ENCODE measurements around the gene CAMSAP3. TPM values are rescaled to one million over a fixed set of nuclear protein-coding genes. Genes with fewer than 3 reads are reported as not detected.

The CAMSAP3 gene
- total and polyA plus RNA-seq, 2 donors (not counting 1 experiment from before 2014, with no cell fraction given) = 1.0 to 1.3 TPM

- no peak overlapping the region for H3K9ac ChIP-seq (ENCODE audit: low read length)
- no peaks in the 10 kb centered on the region for H3K4me1 ChIP-seq (ENCODE audit: control insufficient read depth in 2 of 2, insufficient read depth in 2 of 2, low read length in 2 of 2)
- 100% methylated on average over 5 of the region's 10 CpGs for WGBS (ENCODE audit: insufficient coverage)
- intact Hi-C loops (cut with micrococcal nuclease) = no loop called here
- Mint-ChIP-seq H3K27ac (no peak overlapping the region), H3K4me1 (no peaks in the 10 kb centered on the region), H3K4me3 (no peak overlapping the region), H3K9me3 (ENCODE audit: insufficient read depth) (no peaks in the 10 kb centered on the region), H3K27me3 (peaks cover 9% of the 10 kb centered on the region)
- ChIA-PET POLR2A (no interaction called here), CTCF (no interaction called here)
- no peaks in the 10 kb centered on the region for H4K20me1 ChIP-seq (ENCODE audit: control insufficient read depth, insufficient read depth, low read length, poor library complexity, severe bottlenecking)
- no peak overlapping the region for H3K27ac ChIP-seq (ENCODE audit: low read length in 2 of 2)
- no peak overlapping the region for H3K4me2 ChIP-seq (replicated peaks; ENCODE audit: low read depth, low read length, poor library complexity, severe bottlenecking)
- H3K4me3 ChIP-seq (ENCODE audit: control extremely low read depth in 1 of 5, extremely low read depth in 1 of 5, insufficient read depth in 1 of 5, low read depth in 2 of 5, low read length in 4 of 5) = no peak overlapping the region
- no peak overlapping the region for H2AFZ ChIP-seq (ENCODE audit: insufficient read depth, low read depth, low read length, poor library complexity, severe bottlenecking)
- no peaks in the 10 kb centered on the region for H3K79me2 ChIP-seq (ENCODE audit: control insufficient read depth, insufficient read depth, low read length)
- DNase-seq = no peak
- peaks cover 0 to 12% (median 0%) of the 10 kb centered on the region in 3 donors for H3K9me3 ChIP-seq (ENCODE audit: control extremely low read depth in 1 of 3, control insufficient read depth in 2 of 3, insufficient read depth in 1 of 3, low read length in 2 of 3)
- no peak for ATAC-seq (ENCODE audit: low read depth)
- TF ChIP-seq EZH2 (IDR thresholded peaks at IDR 0.05; ENCODE audit: borderline replicate concordance, insufficient read depth, low read depth, low read length, poor library complexity, severe bottlenecking) (no peak), CTCF (IDR thresholded peaks at IDR 0.05) (no peak)
- peaks cover 0 to 23% (median 0%) of the 10 kb centered on the region in 4 experiments for H3K27me3 ChIP-seq (replicated peaks in 1 of 4; ENCODE audit: control extremely low read depth in 1 of 4, control insufficient read depth in 3 of 4, insufficient read depth in 4 of 4, low read length in 3 of 4)
- H3K36me3 ChIP-seq (replicated peaks in 1 of 2; ENCODE audit: control extremely low read depth in 1 of 2, control insufficient read depth in 1 of 2, extremely low read depth in 1 of 2, insufficient read depth in 2 of 2, low read length in 1 of 2) = no peaks in the 10 kb centered on the region
Measured at GRCh38 chr19:7607212-7607873, 11.7 kb downstream of the CAMSAP3 start.

- Mint-ChIP-seq H3K27ac (no peak overlapping the region), H3K4me3 (no peak overlapping the region), H3K4me1 (no peaks in the 10 kb centered on the region), H3K27me3 (peaks cover 9% of the 10 kb centered on the region), H3K9me3 (ENCODE audit: insufficient read depth) (no peaks in the 10 kb centered on the region)
- Histone ChIP-seq H4K20me1 (ENCODE audit: control insufficient read depth, insufficient read depth, low read length, poor library complexity, severe bottlenecking) (no peaks in the 10 kb centered on the region), H3K27ac (ENCODE audit: low read length in 2 of 2) (no peak overlapping the region), H3K4me3 (ENCODE audit: control extremely low read depth in 1 of 5, extremely low read depth in 1 of 5, insufficient read depth in 1 of 5, low read depth in 2 of 5, low read length in 4 of 5) (no peak overlapping the region), H3K9me3 (ENCODE audit: control extremely low read depth in 1 of 3, control insufficient read depth in 2 of 3, insufficient read depth in 1 of 3, low read length in 2 of 3) (peaks cover 0 to 12% (median 0%) of the 10 kb centered on the region in 3 donors), H3K9ac (ENCODE audit: low read length) (no peak overlapping the region), H3K36me3 (replicated peaks in 1 of 2; ENCODE audit: control extremely low read depth in 1 of 2, control insufficient read depth in 1 of 2, extremely low read depth in 1 of 2, insufficient read depth in 2 of 2, low read length in 1 of 2) (no peaks in the 10 kb centered on the region), H2AFZ (ENCODE audit: insufficient read depth, low read depth, low read length, poor library complexity, severe bottlenecking) (no peak overlapping the region), H3K27me3 (replicated peaks in 1 of 4; ENCODE audit: control extremely low read depth in 1 of 4, control insufficient read depth in 3 of 4, insufficient read depth in 4 of 4, low read length in 3 of 4) (peaks cover 0 to 19% (median 0%) of the 10 kb centered on the region in 4 experiments), H3K79me2 (ENCODE audit: control insufficient read depth, insufficient read depth, low read length) (no peaks in the 10 kb centered on the region), H3K4me1 (ENCODE audit: control insufficient read depth in 2 of 2, insufficient read depth in 2 of 2, low read length in 2 of 2) (no peaks in the 10 kb centered on the region), H3K4me2 (replicated peaks; ENCODE audit: low read depth, low read length, poor library complexity, severe bottlenecking) (no peak overlapping the region)
- TF ChIP-seq EZH2 (IDR thresholded peaks at IDR 0.05; ENCODE audit: borderline replicate concordance, insufficient read depth, low read depth, low read length, poor library complexity, severe bottlenecking) = no peak
- no peak for TF ChIP-seq CTCF (IDR thresholded peaks at IDR 0.05)
- POLR2A ChIA-PET = no interaction called here
- over 99% methylated on average over 17 of the region's 25 CpGs for WGBS (ENCODE audit: insufficient coverage)
- DNase-seq (no peak), ATAC-seq (ENCODE audit: low read depth) (no peak)
- CTCF ChIA-PET = no interaction called here
- intact Hi-C loops (cut with micrococcal nuclease) = no loop called here
Measured at GRCh38 chr19:7607874-7608560, 12.4 kb downstream of the CAMSAP3 start.

Data from B cell (primary cell).